ENCODE measurements around the gene AK1. TPM values are rescaled to one million over a fixed set of nuclear protein-coding genes. Genes with fewer than 3 reads are reported as not detected.

AK1 gene
- total and polyA plus RNA-seq, 7 donors = 310 to 854 (median 778) TPM

- no peak overlapping the region for H3K4me3 ChIP-seq
- intact Hi-C loops (cut with DNase I) = no loop called here
These were observed 26.3 kb upstream of the AK1 start for GRCh38 chr9:127903557-127904475.

GRCh38 chr9:127899128-127899943, 21.9 kb upstream of the AK1 start, which contains the start of gene ST6GALNAC6:
Gene ST6GALNAC6, minus strand, starts transcription at chr9:127899603. Its CDS starts 1,622 bp downstream, at chr9:127897981.
- intact Hi-C loops (cut with DNase I) = no loop called here
- H3K27me3 ChIP-seq (ENCODE audit: insufficient read depth in 3 of 3, low read length in 2 of 3) = no peaks in the 10 kb centered on the region
- peak; percentile 75 to 82 (median 81) for ATAC-seq
- peak within 1 kb of the TSS; percentile 97 for H3K4me3 ChIP-seq
- no peak for TF ChIP-seq CTCF (IDR thresholded peaks at IDR 0.05)
- peak within 1 kb of the TSS; percentile 90 for H3K27ac ChIP-seq
- peaks cover 39% of the 10 kb centered on the region for H3K4me1 ChIP-seq
- H3K36me3 ChIP-seq (ENCODE audit: insufficient read depth in 1 of 2, low read depth in 1 of 2) = peaks cover 4 to 20% of the 10 kb centered on the region in 2 donors
- DNase-seq = peak; percentile 84 to 88
- no peaks in the 10 kb centered on the region for H3K9me3 ChIP-seq
- WGBS, 3 donors = 0 to 3% (median 1%) methylated on average over 16 to 88 of the region's 89 CpGs

More at GRCh38 chr9:127903557-127904475, 26.3 kb upstream of the AK1 start:
- no peak for ATAC-seq
- peak; percentile 68 to 86 for DNase-seq
- Histone ChIP-seq H3K27ac (peak overlapping the region; percentile 37), H3K9me3 (no peaks in the 10 kb centered on the region), H3K36me3 (ENCODE audit: insufficient read depth in 1 of 2, low read depth in 1 of 2) (peaks cover 0 to 8% of the 10 kb centered on the region in 2 donors), H3K27me3 (ENCODE audit: insufficient read depth in 3 of 3, low read length in 2 of 3) (no peaks in the 10 kb centered on the region), H3K4me1 (peaks cover 18% of the 10 kb centered on the region)
- 55 to 57% (median 57%) methylated on average over 17 of the region's 17 CpGs for WGBS, 3 donors
- TF ChIP-seq CTCF (IDR thresholded peaks at IDR 0.05) = no peak

- intact Hi-C loops (cut with DNase I) = no loop called here
- H3K27me3 ChIP-seq (ENCODE audit: insufficient read depth in 3 of 3, low read length in 2 of 3) = no peaks in the 10 kb centered on the region
- H3K9me3 ChIP-seq = no peaks in the 10 kb centered on the region
- H3K27ac ChIP-seq = peak overlapping the region; percentile 90
- peak; percentile 65 to 77 for DNase-seq
- peak; percentile 22 to 46 (median 36) for ATAC-seq
- no peak for TF ChIP-seq CTCF (IDR thresholded peaks at IDR 0.05)
- H3K4me1 ChIP-seq = peaks cover 33% of the 10 kb centered on the region
- 11 to 26% (median 12%) methylated on average over 25 to 32 of the region's 32 CpGs for WGBS, 3 donors
- H3K4me3 ChIP-seq = peak overlapping the region; percentile 97
- peaks cover 6 to 28% of the 10 kb centered on the region in 2 donors for H3K36me3 ChIP-seq (ENCODE audit: insufficient read depth in 1 of 2, low read depth in 1 of 2)
These were observed 21.1 kb upstream of the AK1 start for GRCh38 chr9:127898433-127899127.

- Histone ChIP-seq H3K4me3 (peak overlapping the region; percentile 97), H3K27me3 (ENCODE audit: insufficient read depth in 3 of 3, low read length in 2 of 3) (no peaks in the 10 kb centered on the region), H3K27ac (peak overlapping the region; percentile 90), H3K36me3 (ENCODE audit: insufficient read depth in 1 of 2, low read depth in 1 of 2) (peaks cover 10 to 41% of the 10 kb centered on the region in 2 donors), H3K4me1 (peaks cover 27% of the 10 kb centered on the region), H3K9me3 (no peaks in the 10 kb centered on the region)
- WGBS, 3 donors = 6 to 11% (median 6%) methylated on average over 17 to 19 of the region's 19 CpGs
- ATAC-seq (peak; percentile 84 to 92 (median 90)), DNase-seq (peak; percentile 87 to 94)
- intact Hi-C loops (cut with DNase I) = no loop called here
- TF ChIP-seq CTCF (IDR thresholded peaks at IDR 0.05) = no peak
These were observed 19.8 kb upstream of the AK1 start for GRCh38 chr9:127897193-127897692.

Data from psoas muscle (tissue), 8 donors.